Mesenteric fat pad (tissue), 1 donor: ENCODE data around the gene SPG7. TPM values are rescaled to one million over a fixed set of nuclear protein-coding genes. Genes with fewer than 3 reads are reported as not detected.

ENCODE experiments used
- DNase-seq: peaks from one replicate; pipeline ENCODE4 v3.0.0-alpha.2; 2020; ENCODE audit warnings: low spot score
- total RNA-seq: library from RNA; stranded (reverse); fragmentation: NEBNext Ultra II Directional; extraction: Animal tissue kit (Norgen Biotek cat#: 25700); gene quantifications from one replicate; pipeline ENCODE4 v1.2.1, GENCODE V29; 2021
- donor health status: DM: yes; HTN: yes; CAD: no.

Gene SPG7
- total RNA-seq, 1 donor from 2014 or later = 90.0 TPM

- DNase-seq = no peak
Measured at GRCh38 chr16:89545044-89545830, 37.0 kb downstream of the SPG7 start.

- no peak for DNase-seq
Measured at GRCh38 chr16:89545831-89546574, 37.8 kb downstream of the SPG7 start.

- DNase-seq = no peak
Measured at GRCh38 chr16:89546781-89547180, 38.6 kb downstream of the SPG7 start.

- no peak for DNase-seq
Measured at GRCh38 chr16:89547291-89547690, 39.1 kb downstream of the SPG7 start.

GRCh38 chr16:89547860-89548259, 39.7 kb downstream of the SPG7 start:
- DNase-seq = no peak

GRCh38 chr16:89548344-89549006, 40.3 kb downstream of the SPG7 start:
- no peak for DNase-seq

GRCh38 chr16:89549007-89549700, 41.0 kb downstream of the SPG7 start:
- no peak for DNase-seq

- DNase-seq = no peak
Measured at GRCh38 chr16:89550421-89551007, 42.3 kb downstream of the SPG7 start.

- no peak for DNase-seq
Measured at GRCh38 chr16:89552329-89552728, 44.1 kb downstream of the SPG7 start.

- DNase-seq = no peak
Measured at GRCh38 chr16:89552913-89553312, 44.7 kb downstream of the SPG7 start.

GRCh38 chr16:89553733-89554132, 45.5 kb downstream of the SPG7 start:
- no peak for DNase-seq

GRCh38 chr16:89554343-89554742, 46.1 kb downstream of the SPG7 start:
- no peak for DNase-seq

GRCh38 chr16:89555265-89555664, 47.1 kb downstream of the SPG7 start:
- DNase-seq = no peak

GRCh38 chr16:89555780-89556179, 47.6 kb downstream of the SPG7 start:
- no peak for DNase-seq

- DNase-seq = no peak
Measured at GRCh38 chr16:89556750-89557689, 48.8 kb downstream of the SPG7 start.

- no peak for DNase-seq
Measured at GRCh38 chr16:89557690-89558490, 49.7 kb downstream of the SPG7 start.

- DNase-seq = peak; percentile 97
Measured at GRCh38 chr16:89560378-89561141, 52.4 kb downstream of the SPG7 start, which contains the start of gene RPL13. RPL13 (plus strand) TSS chr16:89560682; CDS start chr16:89560960, 278 bp downstream.
